Activated T-helper 17 cell treated with anti-CD3 and anti-CD28 coated beads, Interleukin-2, amount 50 U/mL, for 72 hours (primary cell): ENCODE results near the gene RPS6KC1. TPM values are rescaled to one million over a fixed set of nuclear protein-coding genes. Genes with fewer than 3 reads are reported as not detected.
"Not testable (repeated sequence)": the region's sequence is repeated elsewhere in the genome, so short reads cannot be mapped to it uniquely, and the experiment has no call there.

Source experiments
- ATAC-seq: fragments of 150-1000 bp; cut with Tn5 transposase; replicated peaks from 2 replicates; pipeline ENCODE4 v1.10.0; 2021; ENCODE audit warnings: mild to moderate bottlenecking, moderate library complexity
- H3K27ac Mint-ChIP-seq: one replicate; pipeline ENCODE4 v1.8.0; 2022; ENCODE audit warnings: mixed read lengths
- H3K27me3 Mint-ChIP-seq: one replicate; pipeline ENCODE4 v1.8.0; 2022; ENCODE audit warnings: mixed read lengths
- H3K36me3 Mint-ChIP-seq: one replicate; pipeline ENCODE4 v1.8.0; 2022; ENCODE audit warnings: low read depth, mild to moderate bottlenecking, mixed read lengths
- H3K4me1 Mint-ChIP-seq: one replicate; pipeline ENCODE4 v1.8.0; 2022; ENCODE audit warnings: mixed read lengths
- H3K4me3 Mint-ChIP-seq: one replicate; pipeline ENCODE4 v1.8.0; 2022; ENCODE audit warnings: mild to moderate bottlenecking, mixed read lengths
- H3K9me3 Mint-ChIP-seq: one replicate; pipeline ENCODE4 v1.8.0; 2022; ENCODE audit warnings: mixed read lengths
- total RNA-seq, 2 donors: library from RNA; stranded (reverse); gene quantifications; one replicate each; pipeline ENCODE4 v1.2.3, GENCODE V29; 2022

The RPS6KC1 gene
- total RNA-seq, 2 donors from 2014 or later: 6.9 to 9.5 TPM

GRCh38 chr1:213110349-213111300 lies 59.6 kb downstream of the RPS6KC1 start:
- Mint-ChIP-seq H3K4me1 (peaks cover 8% of the 10 kb centered on the region), H3K27me3 (no peaks in the 10 kb centered on the region), H3K4me3 (no peak overlapping the region), H3K9me3 (no peaks in the 10 kb centered on the region), H3K36me3 (peaks cover 11% of the 10 kb centered on the region), H3K27ac (no peak overlapping the region)
- ATAC-seq: no peak

GRCh38 chr1:213111502-213111901 lies 60.5 kb downstream of the RPS6KC1 start:
- Mint-ChIP-seq H3K27ac (no peak overlapping the region), H3K4me3 (no peak overlapping the region), H3K36me3 (peaks cover 6% of the 10 kb centered on the region), H3K27me3 (no peaks in the 10 kb centered on the region), H3K9me3 (no peaks in the 10 kb centered on the region), H3K4me1 (peaks cover 8% of the 10 kb centered on the region)
- ATAC-seq: no peak

GRCh38 chr1:213112723-213113122 lies 61.7 kb downstream of the RPS6KC1 start:
- ATAC-seq, H3K4me3 Mint-ChIP-seq, H3K36me3 Mint-ChIP-seq, H3K9me3 Mint-ChIP-seq, H3K27me3 Mint-ChIP-seq, H3K4me1 Mint-ChIP-seq, H3K27ac Mint-ChIP-seq: not testable (repeated sequence)

GRCh38 chr1:213117699-213118180 lies 66.7 kb downstream of the RPS6KC1 start:
- ATAC-seq: peak; percentile 83
- peak overlapping the region; percentile 36 for H3K27ac Mint-ChIP-seq

GRCh38 chr1:213119794-213120193 lies 68.8 kb downstream of the RPS6KC1 start:
- H3K27ac Mint-ChIP-seq: peak overlapping the region; percentile 38
- no peaks in the 10 kb centered on the region for H3K27me3 Mint-ChIP-seq
- H3K36me3 Mint-ChIP-seq: peaks cover 5% of the 10 kb centered on the region
- no peak overlapping the region for H3K4me3 Mint-ChIP-seq
- H3K9me3 Mint-ChIP-seq: no peaks in the 10 kb centered on the region
- no peak for ATAC-seq
- no peaks in the 10 kb centered on the region for H3K4me1 Mint-ChIP-seq

More at GRCh38 chr1:213117699-213118180, 66.7 kb downstream of the RPS6KC1 start:
- H3K4me3 Mint-ChIP-seq, H3K4me1 Mint-ChIP-seq, H3K9me3 Mint-ChIP-seq, H3K36me3 Mint-ChIP-seq, H3K27me3 Mint-ChIP-seq: not testable (repeated sequence)

GRCh38 chr1:213120386-213120785 lies 69.3 kb downstream of the RPS6KC1 start:
- no peak overlapping the region for H3K4me3 Mint-ChIP-seq
- no peak overlapping the region for H3K27ac Mint-ChIP-seq
- H3K4me1 Mint-ChIP-seq: no peaks in the 10 kb centered on the region
- peaks cover 5% of the 10 kb centered on the region for H3K36me3 Mint-ChIP-seq
- no peak for ATAC-seq
- no peaks in the 10 kb centered on the region for H3K27me3 Mint-ChIP-seq
- H3K9me3 Mint-ChIP-seq: no peaks in the 10 kb centered on the region

GRCh38 chr1:213120961-213121360 lies 69.9 kb downstream of the RPS6KC1 start:
- Mint-ChIP-seq H3K36me3 (peaks cover 5% of the 10 kb centered on the region), H3K27ac (no peak overlapping the region), H3K9me3 (no peaks in the 10 kb centered on the region), H3K4me3 (no peak overlapping the region), H3K27me3 (no peaks in the 10 kb centered on the region), H3K4me1 (no peaks in the 10 kb centered on the region)
- no peak for ATAC-seq

- ATAC-seq: no peak
- peaks cover under 1% of the 10 kb centered on the region for H3K36me3 Mint-ChIP-seq
These were observed 71.5 kb downstream of the RPS6KC1 start for GRCh38 chr1:213122514-213122929.

GRCh38 chr1:213123087-213123486 lies 72.0 kb downstream of the RPS6KC1 start:
- no peaks in the 10 kb centered on the region for H3K27me3 Mint-ChIP-seq
- ATAC-seq: no peak
- no peak overlapping the region for H3K27ac Mint-ChIP-seq
- no peak overlapping the region for H3K4me3 Mint-ChIP-seq
- H3K9me3 Mint-ChIP-seq: no peaks in the 10 kb centered on the region
- H3K36me3 Mint-ChIP-seq: no peaks in the 10 kb centered on the region
- H3K4me1 Mint-ChIP-seq: no peaks in the 10 kb centered on the region

More at GRCh38 chr1:213122514-213122929, 71.5 kb downstream of the RPS6KC1 start:
- Mint-ChIP-seq H3K4me3 (no peak overlapping the region), H3K9me3 (no peaks in the 10 kb centered on the region), H3K27ac (no peak overlapping the region), H3K27me3 (no peaks in the 10 kb centered on the region), H3K4me1 (no peaks in the 10 kb centered on the region)

GRCh38 chr1:213123536-213123935 lies 72.5 kb downstream of the RPS6KC1 start:
- no peak for ATAC-seq
- Mint-ChIP-seq H3K4me1 (no peaks in the 10 kb centered on the region), H3K27ac (no peak overlapping the region), H3K27me3 (no peaks in the 10 kb centered on the region), H3K4me3 (no peak overlapping the region), H3K36me3 (no peaks in the 10 kb centered on the region), H3K9me3 (no peaks in the 10 kb centered on the region)

- H3K27me3 Mint-ChIP-seq: no peaks in the 10 kb centered on the region
- no peaks in the 10 kb centered on the region for H3K36me3 Mint-ChIP-seq
These were observed 73.5 kb downstream of the RPS6KC1 start for GRCh38 chr1:213124590-213124989.

GRCh38 chr1:213125643-213126042 lies 74.6 kb downstream of the RPS6KC1 start:
- Mint-ChIP-seq H3K4me3 (no peak overlapping the region), H3K4me1 (no peaks in the 10 kb centered on the region), H3K27me3 (no peaks in the 10 kb centered on the region), H3K27ac (no peak overlapping the region), H3K9me3 (no peaks in the 10 kb centered on the region), H3K36me3 (peaks cover 6% of the 10 kb centered on the region)
- ATAC-seq: no peak

More at GRCh38 chr1:213124590-213124989, 73.5 kb downstream of the RPS6KC1 start:
- Mint-ChIP-seq H3K27ac (no peak overlapping the region), H3K4me3 (no peak overlapping the region), H3K4me1 (no peaks in the 10 kb centered on the region), H3K9me3 (no peaks in the 10 kb centered on the region)
- ATAC-seq: no peak

GRCh38 chr1:213127074-213127473 lies 76.0 kb downstream of the RPS6KC1 start:
- Mint-ChIP-seq H3K9me3 (no peaks in the 10 kb centered on the region), H3K27ac (no peak overlapping the region), H3K4me3 (no peak overlapping the region), H3K27me3 (no peaks in the 10 kb centered on the region), H3K4me1 (no peaks in the 10 kb centered on the region), H3K36me3 (peaks cover 6% of the 10 kb centered on the region)
- no peak for ATAC-seq

GRCh38 chr1:213131851-213132655 lies 81.0 kb downstream of the RPS6KC1 start:
- H3K27me3 Mint-ChIP-seq: no peaks in the 10 kb centered on the region
- H3K27ac Mint-ChIP-seq: no peak overlapping the region

More at GRCh38 chr1:213131851-213132655, 81.0 kb downstream of the RPS6KC1 start:
- Mint-ChIP-seq H3K9me3 (no peaks in the 10 kb centered on the region), H3K4me3 (no peak overlapping the region), H3K4me1 (no peaks in the 10 kb centered on the region), H3K36me3 (peaks cover 6% of the 10 kb centered on the region)
- ATAC-seq: no peak
